ENCODE measurements around the gene SIK1. TPM values are rescaled to one million over a fixed set of nuclear protein-coding genes. Genes with fewer than 3 reads are reported as not detected.

The SIK1 gene
- total and polyA plus RNA-seq, 3 donors from 2014 or later = 10.6 to 12.0 TPM; not detected in 1

GRCh38 chr21:43373362-43374227 lies 53.3 kb downstream of the SIK1 start:
- no peaks in the 10 kb centered on the region for H3K27me3 ChIP-seq
- H3K36me3 ChIP-seq (ENCODE audit: low read depth, missing control alignments) = no peaks in the 10 kb centered on the region
- H3K4me3 ChIP-seq = no peak overlapping the region
- H3K27ac ChIP-seq = no peak overlapping the region
- TF ChIP-seq POLR2A (IDR thresholded peaks at IDR 0.05) (no peak), CTCF (IDR thresholded peaks at IDR 0.05) (no peak)
- intact Hi-C loops (cut with DNase I; ENCODE audit: low total_unique reads) = no loop called here
- no peaks in the 10 kb centered on the region for H3K9me3 ChIP-seq
- H3K4me1 ChIP-seq = no peaks in the 10 kb centered on the region
- no peak for DNase-seq
- WGBS, 2 donors = 92% methylated on average over 18 to 21 of the region's 21 CpGs

- 93 to 94% methylated on average over 25 to 26 of the region's 26 CpGs for WGBS, 2 donors
- TF ChIP-seq CTCF (IDR thresholded peaks at IDR 0.05) = no peak
- no peak for TF ChIP-seq POLR2A (IDR thresholded peaks at IDR 0.05)
- no peak overlapping the region for H3K4me3 ChIP-seq
- no peak overlapping the region for H3K27ac ChIP-seq
- H3K9me3 ChIP-seq = no peaks in the 10 kb centered on the region
- H3K27me3 ChIP-seq = no peaks in the 10 kb centered on the region
- H3K36me3 ChIP-seq (ENCODE audit: low read depth, missing control alignments) = no peaks in the 10 kb centered on the region
- DNase-seq = no peak
- no peaks in the 10 kb centered on the region for H3K4me1 ChIP-seq
- intact Hi-C loops (cut with DNase I; ENCODE audit: low total_unique reads) = no loop called here
Observed at GRCh38 chr21:43372663-43373361, 54.1 kb downstream of the SIK1 start.

- intact Hi-C loops (cut with DNase I; ENCODE audit: low total_unique reads) = no loop called here
- Histone ChIP-seq H3K9me3 (no peaks in the 10 kb centered on the region), H3K4me1 (no peaks in the 10 kb centered on the region), H3K4me3 (no peak overlapping the region), H3K36me3 (ENCODE audit: low read depth, missing control alignments) (no peaks in the 10 kb centered on the region), H3K27me3 (no peaks in the 10 kb centered on the region), H3K27ac (no peak overlapping the region)
- TF ChIP-seq POLR2A (IDR thresholded peaks at IDR 0.05) (no peak), CTCF (IDR thresholded peaks at IDR 0.05) (no peak)
- DNase-seq = no peak
- WGBS, 2 donors = 93 to 97% methylated on average over 7 to 9 of the region's 9 CpGs
Observed at GRCh38 chr21:43371786-43372185, 55.1 kb downstream of the SIK1 start.

- intact Hi-C loops (cut with DNase I; ENCODE audit: low total_unique reads) = no loop called here
- Histone ChIP-seq H3K4me3 (no peak overlapping the region), H3K27me3 (no peaks in the 10 kb centered on the region), H3K4me1 (no peaks in the 10 kb centered on the region), H3K27ac (no peak overlapping the region), H3K9me3 (no peaks in the 10 kb centered on the region), H3K36me3 (ENCODE audit: low read depth, missing control alignments) (no peaks in the 10 kb centered on the region)
- 72 to 76% methylated on average over 2 of the region's 2 CpGs for WGBS, 2 donors
- DNase-seq = no peak
- TF ChIP-seq CTCF (IDR thresholded peaks at IDR 0.05) (no peak), POLR2A (IDR thresholded peaks at IDR 0.05) (no peak)
Observed at GRCh38 chr21:43370888-43371570, 55.9 kb downstream of the SIK1 start.

Measured in testis (tissue), 3 donors.